NOMO-1 (cell line): Measurements from ENCODE around the gene TMEM198.

Experiments used
- DNase-seq, 2 experiments: peaks; one replicate each; lab custom pipeline; 2025; ENCODE audit not compliant: unreplicated experiment in 2 of 2; lab: John Stamatoyannopoulos, UW

TMEM198 gene, protein sequence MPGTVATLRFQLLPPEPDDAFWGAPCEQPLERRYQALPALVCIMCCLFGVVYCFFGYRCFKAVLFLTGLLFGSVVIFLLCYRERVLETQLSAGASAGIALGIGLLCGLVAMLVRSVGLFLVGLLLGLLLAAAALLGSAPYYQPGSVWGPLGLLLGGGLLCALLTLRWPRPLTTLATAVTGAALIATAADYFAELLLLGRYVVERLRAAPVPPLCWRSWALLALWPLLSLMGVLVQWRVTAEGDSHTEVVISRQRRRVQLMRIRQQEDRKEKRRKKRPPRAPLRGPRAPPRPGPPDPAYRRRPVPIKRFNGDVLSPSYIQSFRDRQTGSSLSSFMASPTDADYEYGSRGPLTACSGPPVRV

DNA sequence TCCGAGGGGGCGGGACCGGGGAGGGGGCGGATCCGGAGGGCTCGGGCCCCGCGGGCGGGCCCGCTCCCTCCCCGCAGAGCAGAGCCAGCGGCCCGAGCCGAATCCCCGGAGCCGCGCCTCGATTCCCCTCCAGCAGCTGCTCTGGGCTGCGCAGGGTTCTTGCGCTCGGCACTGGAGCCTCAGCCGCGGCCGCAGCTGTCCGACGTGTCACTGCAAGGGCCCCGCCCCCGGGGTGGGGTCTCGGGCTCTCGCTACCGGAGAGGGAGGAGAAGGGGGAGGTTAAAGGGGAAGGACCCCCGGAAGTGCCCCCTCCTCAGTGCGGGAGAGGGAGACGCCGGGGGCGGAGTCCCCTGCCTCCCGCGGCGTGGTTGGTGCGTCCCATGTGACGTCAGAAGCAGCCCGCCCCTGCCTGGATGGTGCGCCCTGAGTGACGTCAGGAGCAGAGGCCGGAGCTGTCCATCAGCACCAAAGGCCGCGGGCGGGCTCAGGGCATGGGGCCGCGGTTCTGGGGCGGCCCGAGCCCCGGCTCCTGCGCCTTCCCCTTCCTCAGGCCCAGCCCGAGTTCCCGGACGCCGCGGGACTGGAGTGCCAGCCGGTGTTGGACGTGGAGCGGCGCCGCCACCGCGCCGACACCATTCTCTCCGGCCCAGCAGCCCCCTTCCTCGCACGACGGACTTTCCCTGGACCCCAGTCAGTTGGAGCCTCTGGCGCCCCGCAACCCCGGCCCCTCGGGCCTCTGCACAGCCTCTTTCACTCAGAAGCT lies at the start of gene TMEM198, which contains the start of gene CHPF:
TSS of gene TMEM198 (plus strand) at position 433 of the 763 bp plus-strand sequence. CDS start 700 bp downstream, outside the sequence.
TSS of gene CHPF (minus strand) at position 214 of the 763 bp plus-strand sequence. CDS start 271 bp downstream, outside the sequence.
- peak; percentile 91 to 93 for DNase-seq

DNA sequence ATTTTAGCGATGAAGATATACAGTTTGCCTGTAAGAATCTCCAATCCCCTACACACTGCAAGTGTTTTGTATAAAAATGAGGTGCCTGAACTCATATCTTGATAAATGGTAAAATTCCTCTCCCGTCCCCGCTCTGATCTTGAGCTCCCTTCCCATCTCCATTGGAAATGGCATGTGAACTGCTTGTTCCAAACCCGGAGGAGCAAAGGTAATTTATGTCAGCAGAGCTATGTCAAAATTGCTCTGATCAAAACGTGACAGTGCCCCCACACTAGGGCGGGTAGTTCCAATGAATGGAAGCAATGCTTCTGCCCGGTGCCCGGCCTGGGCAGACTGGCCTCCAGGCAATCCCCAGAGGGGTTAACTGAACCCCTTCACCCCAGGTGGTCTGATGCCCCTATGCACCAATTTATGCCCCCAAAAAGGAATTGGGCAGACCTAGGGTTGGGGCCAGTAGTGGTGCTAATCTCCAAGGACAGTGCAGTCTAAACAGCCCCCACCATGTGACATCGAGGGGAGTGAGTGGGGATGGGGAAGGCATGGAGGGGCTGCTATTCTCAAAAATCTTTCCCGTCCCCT lies 48.8 kb upstream of the TMEM198 start:
- no peak for DNase-seq

DNA sequence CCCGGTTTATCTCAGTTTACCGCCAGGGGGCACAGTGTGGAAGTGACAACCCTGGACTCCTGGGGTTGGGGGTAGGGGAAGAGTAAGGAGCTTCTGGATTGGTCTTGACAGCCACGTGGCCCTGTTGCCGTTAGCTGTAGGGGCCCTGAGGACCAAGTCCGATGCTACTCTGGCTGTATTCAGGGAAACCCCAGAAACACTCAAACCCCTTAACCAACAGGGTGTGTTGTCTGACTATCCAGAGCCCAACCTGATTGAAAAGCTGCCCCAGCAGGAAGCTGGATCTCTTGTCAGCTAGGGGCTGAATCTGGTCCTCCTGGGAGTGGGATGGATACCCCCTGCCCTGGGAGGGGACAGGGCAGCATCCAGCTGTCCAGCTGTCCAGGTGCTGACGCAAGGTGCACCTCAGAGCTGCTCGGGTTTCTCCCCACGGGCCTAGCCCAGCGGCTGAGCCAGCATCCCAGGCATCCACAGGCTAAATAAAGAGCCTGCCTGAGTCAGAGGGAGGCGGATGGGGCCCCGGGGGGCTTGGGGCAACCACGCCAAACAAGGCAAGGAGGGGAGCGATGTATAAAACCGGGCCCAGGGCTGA lies 48.2 kb upstream of the TMEM198 start:
- peak; percentile 36 to 41 for DNase-seq

DNA sequence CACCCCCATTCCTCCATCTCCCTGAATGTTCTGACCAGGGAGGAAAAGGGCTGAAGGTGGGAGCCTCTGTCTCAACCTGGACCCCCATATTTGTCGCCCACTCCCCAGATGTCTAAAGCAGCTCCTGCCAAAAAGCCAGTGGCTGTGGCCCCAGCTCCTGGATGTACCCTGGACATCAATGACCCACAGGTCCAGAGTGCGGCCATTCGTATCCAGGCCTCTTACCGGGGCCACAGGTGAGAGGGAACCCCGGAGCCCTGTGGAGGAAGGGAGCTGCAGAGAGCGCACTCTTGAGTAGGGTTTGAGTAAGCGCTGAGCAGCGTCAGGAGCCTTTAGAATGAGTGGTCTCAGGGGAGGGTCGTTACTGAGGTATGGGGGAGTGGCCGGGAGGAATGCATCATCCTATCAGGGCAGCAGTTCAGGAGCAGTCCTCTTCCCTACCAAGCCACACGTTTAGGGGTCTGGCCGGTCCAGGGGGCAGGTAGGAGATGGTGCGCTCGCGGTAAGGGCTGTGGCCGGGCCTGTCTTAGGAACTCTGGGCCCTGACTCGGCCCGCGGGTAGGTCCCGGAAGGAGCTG lies 47.5 kb upstream of the TMEM198 start:
- no peak for DNase-seq

DNA sequence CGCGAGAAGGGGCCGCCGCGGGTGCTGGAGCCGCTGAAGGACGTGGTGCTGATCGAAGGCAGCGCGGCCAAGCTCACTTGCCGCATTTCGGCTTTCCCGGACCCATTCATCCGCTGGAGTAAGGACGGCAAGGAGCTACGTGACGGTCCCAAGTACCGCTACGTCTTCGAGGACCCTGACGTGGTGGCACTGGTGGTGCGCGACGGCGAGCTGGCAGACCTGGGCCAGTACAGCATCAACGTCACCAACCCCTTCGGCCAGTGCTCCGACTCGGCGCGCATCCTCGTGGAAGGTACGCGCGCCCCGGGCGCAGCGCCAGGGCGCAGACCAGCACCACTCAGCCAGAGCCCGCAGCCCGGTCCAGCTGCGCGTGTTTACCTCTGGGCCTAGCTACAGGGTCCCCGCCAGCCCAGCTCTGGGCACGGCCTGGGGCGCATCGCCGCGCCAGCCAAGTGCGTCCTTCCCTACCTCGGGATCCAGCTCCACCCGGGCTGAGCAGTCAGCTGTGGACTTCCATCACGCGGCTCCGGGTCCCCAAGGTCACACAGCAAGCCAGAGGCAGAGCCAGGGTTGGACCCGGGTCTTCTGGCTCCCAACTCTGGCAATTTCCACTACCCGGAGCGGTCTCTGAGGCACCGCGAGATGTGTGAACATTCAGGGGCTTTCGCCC lies 46.9 kb upstream of the TMEM198 start:
- DNase-seq, result no peak

DNA sequence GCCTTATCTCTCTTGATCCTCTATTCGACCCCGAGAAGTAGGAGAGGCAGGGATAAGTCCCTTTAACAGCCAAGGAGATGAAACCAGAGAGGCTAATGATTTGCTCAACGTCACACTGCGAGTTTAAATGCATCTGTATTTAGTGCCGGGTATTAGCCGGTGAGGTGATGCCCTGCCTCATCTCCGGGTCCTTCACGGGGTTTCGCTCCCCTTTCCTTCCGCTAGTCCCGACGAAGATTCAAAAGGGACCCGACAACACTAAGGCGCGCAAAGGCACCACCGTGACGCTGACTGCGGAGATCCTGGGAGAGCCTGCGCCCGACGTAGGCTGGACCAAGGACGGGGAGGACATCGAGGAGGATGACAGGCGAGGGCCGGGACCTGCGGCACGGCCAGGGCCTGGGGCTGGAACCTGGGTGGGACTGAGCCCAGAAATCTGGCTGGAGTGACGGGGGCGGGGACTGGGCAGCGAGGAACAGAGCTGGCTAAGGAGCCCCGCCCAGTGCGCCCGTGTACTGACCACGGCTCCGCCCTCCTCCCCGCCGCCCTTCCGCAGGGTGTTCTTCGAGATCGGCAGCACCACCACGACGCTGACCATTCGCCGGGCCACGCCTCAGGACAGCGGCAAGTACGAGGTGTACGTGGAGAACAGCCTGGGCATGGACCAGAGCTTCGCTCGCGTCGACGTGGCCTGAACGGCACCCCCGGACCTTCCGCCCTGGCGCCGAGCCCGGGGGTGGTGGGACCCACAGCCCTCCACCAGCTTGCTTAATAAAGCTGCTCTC lies 46.1 kb upstream of the TMEM198 start:
- DNase-seq, result peak; percentile 37 to 53

DNA sequence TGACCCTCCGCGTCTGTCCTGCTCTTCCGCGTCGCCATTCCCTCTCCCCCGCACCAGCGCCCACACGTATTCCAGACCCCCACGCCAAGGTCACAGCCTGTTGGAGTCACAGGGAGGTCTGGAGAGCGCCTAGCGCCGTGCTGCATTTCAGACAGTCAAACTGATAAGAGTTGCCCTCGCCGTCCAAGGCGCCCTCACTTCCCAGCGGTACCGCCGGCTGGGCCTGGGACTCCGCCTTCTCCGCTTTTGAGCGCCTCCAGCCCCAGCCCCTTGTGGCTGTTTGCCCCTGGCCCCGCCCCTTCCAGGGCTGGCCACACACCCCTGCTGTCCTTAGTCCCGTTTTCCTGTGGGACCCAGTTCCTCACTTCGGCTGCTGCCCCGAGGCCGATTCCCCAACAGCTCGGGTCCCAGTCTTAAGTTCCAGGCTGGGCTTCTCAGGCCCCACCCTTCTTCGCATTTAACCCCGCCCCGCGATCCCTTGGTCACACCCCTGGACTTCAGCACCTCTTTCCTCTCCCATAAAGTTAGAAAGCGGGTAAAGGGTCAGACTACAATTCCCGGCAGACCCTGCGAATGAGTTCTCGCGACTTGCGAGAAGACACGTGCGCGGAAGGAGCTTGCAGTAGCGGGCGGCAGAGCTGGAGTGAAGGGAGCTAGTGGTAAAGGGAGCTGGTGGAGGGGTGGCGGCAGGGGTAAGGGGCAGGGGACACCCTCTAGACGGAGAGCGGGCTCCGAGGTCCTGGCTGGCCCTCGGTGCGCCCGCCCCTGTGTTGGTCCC lies 45.4 kb upstream of the TMEM198 start, which contains the start of gene GMPPA:
TSS of gene GMPPA (plus strand) at position 612 of the 778 bp plus-strand sequence. CDS start 1,085 bp downstream, outside the sequence.
- DNase-seq, result peak; percentile 97 to 98

DNA sequence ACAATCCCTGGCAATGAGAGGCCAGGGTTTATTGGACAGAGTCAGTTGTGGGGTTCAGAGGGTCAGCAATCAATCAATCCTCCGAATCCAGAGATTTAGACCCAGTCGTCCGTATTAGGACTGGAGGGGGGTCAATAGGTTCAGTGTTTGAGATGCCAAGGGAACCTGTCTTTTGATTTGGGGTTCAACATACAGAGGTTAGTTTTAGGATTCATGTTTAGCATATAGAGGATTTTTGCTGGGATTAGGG lies 44.8 kb upstream of the TMEM198 start:
- DNase-seq, result peak in 1 of 2 experiments; percentile 34

DNA sequence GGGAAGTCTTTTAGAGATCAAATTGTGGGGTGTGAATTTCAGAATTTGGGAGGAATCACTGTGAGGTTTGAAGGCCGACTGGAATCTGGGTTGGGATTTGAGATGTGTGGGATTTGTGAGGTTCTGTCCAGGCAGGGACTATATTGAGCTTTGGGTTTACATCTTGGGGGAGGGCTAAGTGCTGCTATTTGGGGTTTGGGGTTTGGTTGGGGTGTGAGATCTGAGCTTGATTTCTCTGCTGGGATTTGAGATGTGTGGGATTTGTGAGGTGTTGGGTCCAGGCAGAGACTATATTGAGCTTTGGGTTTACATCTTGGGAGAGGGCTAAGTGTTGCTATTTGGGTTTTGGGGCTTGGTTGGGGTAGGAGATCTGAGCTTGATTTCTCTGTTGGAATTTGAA lies 44.3 kb upstream of the TMEM198 start:
- no peak for DNase-seq

DNA sequence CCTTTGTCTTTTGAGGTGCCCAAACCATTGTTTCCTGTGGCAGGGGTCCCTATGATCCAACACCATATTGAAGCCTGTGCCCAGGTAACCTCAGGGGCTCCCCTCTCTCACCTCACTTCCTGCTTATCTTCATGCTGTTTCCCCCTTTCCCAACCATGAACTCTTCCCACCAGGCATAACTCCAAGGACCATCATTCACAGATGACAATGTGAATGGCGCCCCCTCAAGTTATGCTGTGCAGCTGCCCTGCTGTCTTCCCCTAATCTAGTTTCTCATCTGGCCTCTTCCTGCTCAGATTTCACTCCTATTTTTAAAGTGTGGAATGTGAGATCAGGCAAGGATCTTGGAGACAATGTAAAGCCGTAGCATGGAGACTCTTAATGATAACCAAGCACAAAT lies 43.7 kb upstream of the TMEM198 start:
- DNase-seq, result no peak

DNA sequence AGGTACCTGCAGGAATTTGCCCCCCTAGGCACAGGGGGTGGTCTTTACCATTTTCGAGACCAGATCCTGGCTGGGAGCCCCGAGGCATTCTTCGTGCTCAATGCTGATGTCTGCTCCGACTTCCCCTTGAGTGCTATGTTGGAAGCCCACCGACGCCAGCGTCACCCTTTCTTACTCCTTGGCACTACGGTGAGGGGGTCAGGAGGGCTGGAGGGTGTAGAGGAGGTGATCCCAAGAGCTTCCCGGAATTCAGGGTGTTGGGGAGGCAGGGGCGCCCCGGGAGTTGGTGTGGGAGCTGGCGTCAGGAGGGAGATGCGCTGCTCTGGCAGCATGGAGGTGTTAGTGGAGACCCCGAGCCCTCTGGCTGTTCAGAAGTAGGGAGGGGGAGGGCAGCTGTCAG lies 42.0 kb upstream of the TMEM198 start:
- DNase-seq, result no peak

DNA sequence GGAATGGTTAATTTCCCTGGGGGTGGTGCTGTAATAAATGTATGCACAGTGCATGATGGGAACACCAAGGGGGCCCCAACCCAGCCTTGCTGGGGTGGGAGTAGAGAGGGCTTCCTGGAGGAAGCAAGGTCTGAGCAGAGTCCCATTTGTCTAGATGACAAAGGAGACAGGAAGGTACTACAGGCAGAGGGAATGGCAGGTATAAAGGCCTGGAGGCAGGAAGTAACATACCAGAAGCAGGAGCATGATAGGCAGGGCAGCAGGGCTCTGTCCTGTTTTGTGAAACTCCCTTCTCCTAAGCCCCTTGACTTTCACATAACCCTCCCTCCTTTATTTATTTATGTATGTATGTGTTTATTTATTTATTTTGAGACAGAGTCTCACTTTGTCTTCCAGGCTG lies 41.2 kb upstream of the TMEM198 start:
- no peak for DNase-seq

DNA sequence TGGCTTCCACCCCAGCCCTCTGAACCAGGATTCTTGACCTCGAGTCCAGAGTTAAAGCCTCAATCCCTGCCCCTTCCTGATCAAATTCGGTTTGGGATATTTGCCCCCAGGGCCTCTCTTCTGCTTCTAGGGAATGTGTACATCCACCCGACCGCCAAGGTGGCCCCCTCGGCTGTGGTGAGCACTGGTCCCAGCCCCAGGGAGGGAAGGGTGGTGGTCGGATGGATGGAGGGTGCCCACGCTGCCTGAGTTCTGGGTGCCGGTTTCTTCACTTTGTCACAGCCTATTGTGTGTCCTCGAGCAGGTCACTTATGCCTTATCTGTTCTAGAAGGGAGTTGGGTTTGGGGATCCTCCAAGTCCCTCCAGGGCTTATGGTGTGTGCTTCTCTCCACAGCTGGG lies 38.2 kb upstream of the TMEM198 start:
- no peak for DNase-seq

DNA sequence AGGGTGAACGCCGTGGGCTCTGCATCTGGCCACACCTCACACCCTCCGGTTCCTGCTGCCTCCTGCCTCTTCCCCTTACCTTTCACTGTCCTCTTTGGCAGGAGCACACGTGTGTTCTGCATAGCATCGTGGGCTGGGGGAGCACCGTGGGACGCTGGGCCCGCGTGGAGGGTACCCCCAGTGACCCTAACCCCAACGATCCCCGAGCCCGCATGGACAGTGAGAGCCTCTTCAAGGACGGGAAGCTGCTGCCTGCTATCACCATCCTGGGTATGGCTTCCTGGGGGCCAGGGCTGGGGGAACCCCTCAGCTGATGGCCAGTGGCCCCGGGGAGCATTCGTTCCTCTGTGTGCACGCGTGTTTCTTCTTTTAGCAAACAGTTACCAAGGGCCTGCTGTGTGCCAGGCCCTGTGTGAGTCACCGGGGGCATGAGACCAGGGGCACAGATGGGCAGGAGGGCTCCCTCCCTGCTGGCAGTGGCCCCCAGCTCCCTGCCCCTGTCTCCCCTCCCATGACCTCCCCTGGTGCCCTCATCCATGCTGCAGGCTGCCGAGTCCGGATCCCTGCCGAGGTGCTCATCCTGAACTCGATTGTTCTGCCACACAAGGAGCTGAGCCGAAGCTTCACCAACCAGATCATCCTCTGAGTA lies 37.6 kb upstream of the TMEM198 start:
- no peak for DNase-seq

DNA sequence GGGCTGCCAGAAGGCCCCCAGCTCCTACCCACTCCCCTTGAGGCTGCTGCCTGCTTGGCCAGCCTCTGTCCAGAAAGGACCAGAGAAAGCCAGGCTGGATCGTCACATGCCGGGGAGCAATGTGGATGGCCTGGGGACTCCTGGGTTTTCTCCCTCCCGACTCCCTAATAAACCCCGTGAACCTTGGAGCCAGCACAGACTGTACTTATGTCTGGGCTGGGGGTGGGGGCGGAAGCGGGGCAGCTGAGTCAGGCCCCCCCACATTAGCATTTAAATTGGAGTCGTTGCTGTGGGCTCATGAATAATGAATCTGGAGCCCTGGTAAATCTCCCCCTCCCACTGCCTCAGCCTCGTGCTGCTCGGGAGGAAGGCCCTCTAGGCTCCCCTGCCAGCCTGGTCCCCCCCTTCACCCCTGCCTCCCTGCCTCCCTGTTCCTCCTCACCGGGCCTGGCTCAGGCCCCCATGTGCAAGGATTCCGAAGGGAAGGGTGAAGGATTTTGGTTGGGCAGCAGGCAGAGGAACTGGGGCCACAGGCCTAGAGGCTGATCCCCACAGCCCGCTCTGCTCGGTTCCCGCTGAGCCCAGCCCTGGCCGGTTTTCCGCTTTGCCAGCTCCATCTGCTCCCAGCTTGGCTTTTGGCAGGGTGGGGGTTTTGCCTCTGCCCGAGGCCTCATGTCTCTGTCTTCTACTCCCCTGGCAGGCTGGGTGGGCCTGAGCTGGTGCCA lies 36.9 kb upstream of the TMEM198 start:
- DNase-seq, result no peak

DNA sequence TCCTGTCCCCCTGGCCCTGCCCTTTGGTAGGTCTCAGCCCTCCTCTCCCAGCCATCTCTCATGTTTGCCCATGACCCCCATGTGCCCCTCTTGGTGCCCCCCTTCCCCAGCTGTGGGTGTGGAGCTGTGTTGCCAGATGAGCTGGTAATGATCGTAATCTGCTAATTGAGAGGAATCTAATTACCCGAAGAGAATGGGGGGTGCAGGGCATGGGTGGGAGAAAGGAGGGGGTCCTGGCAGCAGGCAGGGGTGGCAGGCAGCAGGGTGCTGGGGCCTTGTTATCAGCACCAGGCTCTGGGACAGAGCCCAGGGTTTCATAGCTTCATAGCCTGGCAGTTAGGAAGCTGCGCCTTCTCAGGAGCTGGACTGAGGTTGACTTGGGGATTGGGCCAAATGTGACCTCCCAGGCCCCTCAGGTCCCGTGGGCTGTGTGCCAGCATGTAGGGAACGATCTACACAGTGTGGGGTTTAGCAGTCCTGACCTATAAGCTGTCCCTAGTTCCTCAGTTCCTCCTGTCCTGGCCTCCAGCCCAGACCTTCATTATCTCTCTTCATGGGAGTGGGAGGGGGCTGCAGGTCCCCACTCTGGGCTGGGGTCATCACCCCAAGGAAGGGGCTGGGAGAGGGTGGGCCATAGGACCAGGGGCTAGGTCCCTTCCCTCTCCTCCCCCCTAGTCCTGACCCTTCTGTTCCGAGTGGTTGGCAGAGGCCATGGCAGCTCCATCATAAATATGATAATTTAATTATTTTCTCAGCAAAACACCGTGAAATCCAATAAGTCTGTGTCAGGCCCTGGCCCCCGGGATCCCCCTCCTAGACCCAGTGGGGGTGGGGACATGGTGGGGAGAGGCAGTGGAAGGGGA lies 36.0 kb upstream of the TMEM198 start:
- no peak for DNase-seq

DNA sequence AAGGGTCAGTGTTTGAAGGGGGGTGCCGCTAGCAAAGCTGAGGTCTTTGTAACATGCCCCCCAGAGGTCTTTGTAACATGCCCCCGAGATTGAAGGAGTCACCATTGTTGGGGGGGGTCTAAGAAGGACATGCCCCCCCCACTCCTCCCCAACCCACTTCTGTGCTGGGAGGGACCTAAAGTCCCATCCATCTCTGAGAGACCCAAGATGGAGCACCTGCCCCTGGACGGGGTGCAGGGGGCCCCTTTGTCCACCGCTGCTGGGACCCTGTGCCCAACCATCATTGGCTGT lies 35.4 kb upstream of the TMEM198 start:
- no peak for DNase-seq
